PC-9 (cell line): Measurements from ENCODE around the gene NTN4.

ENCODE experiments used
- EZH2 ChIP-seq: fragments of 200-600 bp; sonication (generic); IDR thresholded peaks from 2 replicates; pipeline ENCODE4 v1.8.0; 2017; ENCODE audit warnings: antibody characterized with exemption, low read depth
- TF ChIP-seq, protein P1 (sequence below): fragments of 200-600 bp; sonication (generic); conservative IDR thresholded peaks from 2 replicates; pipeline ENCODE4 v1.6.1; 2017; ENCODE audit warnings: mixed run types, antibody characterized with exemption, mild to moderate bottlenecking, moderate library complexity

DNA sequence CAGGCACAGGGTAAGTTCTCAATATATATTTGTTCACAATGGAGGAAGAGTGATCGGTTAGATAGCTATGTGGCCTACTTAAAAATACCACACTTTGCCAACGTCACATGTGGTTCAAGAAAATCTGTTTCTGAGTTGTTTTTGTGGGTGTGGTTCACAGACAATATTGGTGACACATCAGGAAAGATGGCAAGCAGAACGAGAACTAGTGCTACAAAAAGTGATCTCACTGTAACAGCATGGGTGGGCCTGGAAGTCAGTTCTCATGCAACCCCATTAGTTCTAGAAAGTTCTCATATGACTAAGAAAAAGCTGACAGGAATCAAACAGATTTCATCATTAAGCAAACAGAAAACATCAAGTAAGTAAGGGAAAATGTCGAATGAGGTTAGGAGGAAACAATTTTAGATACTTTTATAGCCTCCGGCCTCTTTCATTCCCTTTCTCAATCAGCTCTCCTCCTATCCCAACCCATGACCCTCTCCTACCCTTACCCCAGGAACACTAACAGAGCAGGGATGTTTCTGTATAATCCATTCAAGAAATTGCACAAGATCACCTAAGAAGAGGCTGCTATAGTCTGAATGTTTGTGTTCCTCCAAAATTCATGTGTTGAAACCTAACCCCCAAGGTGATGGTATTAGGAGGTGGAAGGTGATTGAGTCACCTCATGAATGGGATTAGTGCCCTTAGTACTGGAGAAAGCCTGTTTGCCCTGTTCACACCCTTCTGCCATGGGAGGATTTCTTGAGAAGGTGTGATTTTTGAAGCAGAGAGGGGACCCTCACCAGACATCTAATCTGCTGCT lies 15.5 kb upstream of the NTN4 start:
- TF ChIP-seq, protein P1, sequence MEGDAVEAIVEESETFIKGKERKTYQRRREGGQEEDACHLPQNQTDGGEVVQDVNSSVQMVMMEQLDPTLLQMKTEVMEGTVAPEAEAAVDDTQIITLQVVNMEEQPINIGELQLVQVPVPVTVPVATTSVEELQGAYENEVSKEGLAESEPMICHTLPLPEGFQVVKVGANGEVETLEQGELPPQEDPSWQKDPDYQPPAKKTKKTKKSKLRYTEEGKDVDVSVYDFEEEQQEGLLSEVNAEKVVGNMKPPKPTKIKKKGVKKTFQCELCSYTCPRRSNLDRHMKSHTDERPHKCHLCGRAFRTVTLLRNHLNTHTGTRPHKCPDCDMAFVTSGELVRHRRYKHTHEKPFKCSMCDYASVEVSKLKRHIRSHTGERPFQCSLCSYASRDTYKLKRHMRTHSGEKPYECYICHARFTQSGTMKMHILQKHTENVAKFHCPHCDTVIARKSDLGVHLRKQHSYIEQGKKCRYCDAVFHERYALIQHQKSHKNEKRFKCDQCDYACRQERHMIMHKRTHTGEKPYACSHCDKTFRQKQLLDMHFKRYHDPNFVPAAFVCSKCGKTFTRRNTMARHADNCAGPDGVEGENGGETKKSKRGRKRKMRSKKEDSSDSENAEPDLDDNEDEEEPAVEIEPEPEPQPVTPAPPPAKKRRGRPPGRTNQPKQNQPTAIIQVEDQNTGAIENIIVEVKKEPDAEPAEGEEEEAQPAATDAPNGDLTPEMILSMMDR = no peak
- TF ChIP-seq EZH2 = no peak
